PFSK-1 (cell line): Measurements from ENCODE around the gene PRMT2.

Experiments
- POLR2AphosphoS5 ChIP-seq: IDR thresholded peaks from 2 replicates; pipeline ENCODE4 v1.6.1; 2012; ENCODE audit warnings: low read depth, mild to moderate bottlenecking, control low read depth, low read length, moderate library complexity
- REST ChIP-seq, 2 experiments: IDR thresholded peaks; 2 replicates each; pipeline versions ENCODE4 v1.6.1 to v1.8.0; 2011 to 2012; ENCODE audit warnings: low read depth in 2 of 2, low read length in 2 of 2, control low read depth in 1 of 2, inconsistent platforms in 1 of 2, mild to moderate bottlenecking in 1 of 2, moderate library complexity in 1 of 2; ENCODE audit not compliant: insufficient read depth in 1 of 2
- TAF1 ChIP-seq: IDR thresholded peaks from 2 replicates; pipeline ENCODE4 v1.6.1; 2012; ENCODE audit warnings: low read length, control low read depth, borderline replicate concordance; ENCODE audit not compliant: insufficient read depth

GRCh38 chr21:46636550-46637285 is 1.2 kb downstream of the PRMT2 start:
- no peak for TF ChIP-seq REST (IDR thresholded peaks at IDR 0.05; ENCODE audit: insufficient read depth in 1 of 2, low read depth in 2 of 2, low read length in 2 of 2)
- no peak for TF ChIP-seq TAF1
- no peak for TF ChIP-seq POLR2AphosphoS5
